Spleen (tissue), 11 donors: ENCODE data around the gene DAP3. TPM values are rescaled to one million over a fixed set of nuclear protein-coding genes. Genes with fewer than 3 reads are reported as not detected.

Experiments
- DNase-seq: peaks from one replicate; pipeline ENCODE4 v3.0.0-alpha.2; 2020
- H3K27ac ChIP-seq, 8 donors: fragments of 200-600 bp; sonication (generic) in 7 of 8; 1 replicate in 4 of 8; 2 replicates in 4 of 8; pipeline versions ENCODE4 v1.5.0 to v1.8.0; 2016 to 2021; ENCODE audit warnings: inconsistent platforms in 4 of 8, mild to moderate bottlenecking in 4 of 8, moderate library complexity in 1 of 8
- H3K27me3 ChIP-seq, 7 donors: fragments of 200-600 bp; sonication (generic) in 6 of 7; replicated peaks in 1 of 7; 1 replicate in 4 of 7; 2 replicates in 3 of 7; pipeline versions ENCODE4 v1.5.0 to v1.8.0; 2016 to 2021; ENCODE audit warnings: inconsistent platforms in 3 of 7, mild to moderate bottlenecking in 1 of 7
- H3K36me3 ChIP-seq, 6 donors: fragments of 200-600 bp; sonication (generic) in 5 of 6; 1 replicate in 4 of 6; 2 replicates in 2 of 6; pipeline versions ENCODE4 v1.5.0 to v1.8.0; 2016 to 2021; ENCODE audit warnings: inconsistent platforms in 2 of 6
- H3K4me1 ChIP-seq, 6 donors: fragments of 200-600 bp; sonication (generic) in 5 of 6; 1 replicate in 3 of 6; 2 replicates in 3 of 6; pipeline versions ENCODE4 v1.5.0 to v1.8.0; 2016 to 2021; ENCODE audit warnings: inconsistent platforms in 3 of 6
- H3K4me3 ChIP-seq, 8 donors: fragments of 200-600 bp; sonication (generic) in 7 of 8; 1 replicate in 4 of 8; 2 replicates in 4 of 8; pipeline versions ENCODE4 v1.5.0 to v1.8.0; 2016 to 2021; ENCODE audit warnings: inconsistent platforms in 4 of 8, mild to moderate bottlenecking in 4 of 8, moderate library complexity in 2 of 8
- H3K9me3 ChIP-seq, 8 donors: fragments of 200-600 bp; sonication (generic) in 7 of 8; 1 replicate in 4 of 8; 2 replicates in 4 of 8; pipeline versions ENCODE4 v1.5.0 to v1.8.0; 2016 to 2021; ENCODE audit warnings: inconsistent platforms in 4 of 8
- CTCF ChIP-seq, 11 experiments: fragments of 200-600 bp in 7 of 11; fragments of 450-650 bp in 4 of 11; sonication (generic) in 4 of 11; IDR thresholded peaks in 8 of 11; conservative IDR thresholded peaks in 3 of 11; 1 replicate in 7 of 11; 2 replicates in 4 of 11; pipeline versions ENCODE4 v1.4.0 to v1.8.0; 2016 to 2021; ENCODE audit warnings: antibody characterized with exemption in 11 of 11, inconsistent platforms in 4 of 11, mild to moderate bottlenecking in 1 of 11
- POLR2A ChIP-seq, 3 donors: fragments of 450-650 bp; IDR thresholded peaks; one replicate each; pipeline ENCODE4 v1.5.1; 2017; ENCODE audit warnings: antibody characterized with exemption in 3 of 3, mild to moderate bottlenecking in 1 of 3
- POLR2AphosphoS5 ChIP-seq, 3 donors: sonication (generic); formaldehyde crosslinking; IDR thresholded peaks; one replicate each; pipeline ENCODE4 v1.5.1; 2017; ENCODE audit warnings: antibody characterized with exemption in 3 of 3
- WGBS, 5 donors: extraction: QIAGEN DNeasy Blood & Tissue Kit in 3 of 5; methylation state at CpG; one replicate each; pipeline versions ENCODE4 v1.1.5 to v1.1.7; 2013 to 2018; 5-methylcytosine and 5-hydroxymethylcytosine counted together
- intact Hi-C: fragments of 100-400 bp; cut with DNase I; formaldehyde crosslinking; loops from one replicate; pipeline ENCODE4 v1.15.0; 2023; ENCODE audit warnings: low total_unique reads
- polyA plus RNA-seq, 3 donors: library from polyadenylated mRNA; stranded (reverse); fragments of 200-250 nt; gene quantifications; one replicate each; pipeline ENCODE4 v1.2.1, GENCODE V29; 2013
- total RNA-seq, 7 donors: library from RNA; depleted of rRNA in 3 of 7; stranded (reverse); fragments of >200 nt in 3 of 7; fragmentation: NEBNext Ultra II Directional in 4 of 7; extraction: Animal tissue kit (Norgen Biotek cat#: 25700) in 4 of 7; gene quantifications; one replicate each; pipeline versions ENCODE4 v1.1.0 to v1.2.1, GENCODE V29; 2016 to 2021
- donor health status: healthy with polysubstance abuse.
- donor health status: DM: no; HTN: no; CAD: no; lungs with moderate emphysema.
- donor health status: DM: no; HTN: no; CAD: no.
- donor health status: Bipolar disorder and iron deficiency.
- donor health status: healthy.
- donor health status: DM: no; HTN: no; CAD: no.
- donor health status: DM: yes; HTN: yes; CAD: no.

DAP3 gene
- total and polyA plus RNA-seq, 10 donors = 87.3 to 150 (median 99.5) TPM

- H3K36me3 ChIP-seq = peaks cover 0 to 29% (median 9%) of the 10 kb centered on the region in 6 donors
- peaks cover 0 to 6% (median 0%) of the 10 kb centered on the region in 8 donors for H3K9me3 ChIP-seq
- intact Hi-C loops = no loop called here
- peaks cover 4 to 76% (median 36%) of the 10 kb centered on the region in 6 donors for H3K4me1 ChIP-seq
- no peaks in the 10 kb centered on the region for H3K27me3 ChIP-seq
- no peak overlapping the region for H3K4me3 ChIP-seq
- 91 to 98% (median 98%) methylated on average over 8 of the region's 8 CpGs for WGBS, 5 donors
- no peak for DNase-seq
- no peak overlapping the region for H3K27ac ChIP-seq
- TF ChIP-seq CTCF (IDR thresholded peaks at IDR 0.05 in 8 of 11, conservative IDR thresholded peaks at IDR 0.05 in 3 of 11) (no peak), POLR2A (IDR thresholded peaks at IDR 0.05) (no peak), POLR2AphosphoS5 (IDR thresholded peaks at IDR 0.05) (no peak)
Measured at GRCh38 chr1:155691992-155692528, 3.2 kb downstream of the DAP3 start.

- DNase-seq = no peak
- Histone ChIP-seq H3K27me3 (no peaks in the 10 kb centered on the region), H3K36me3 (peaks cover 0 to 29% (median 9%) of the 10 kb centered on the region in 6 donors), H3K4me3 (no peak overlapping the region), H3K9me3 (peaks cover 0 to 6% (median 0%) of the 10 kb centered on the region in 8 donors), H3K27ac (no peak overlapping the region), H3K4me1 (peaks cover 4 to 76% (median 36%) of the 10 kb centered on the region in 6 donors)
- WGBS, 5 donors = 89 to 92% (median 89%) methylated on average over 7 of the region's 7 CpGs
- intact Hi-C loops = no loop called here
- TF ChIP-seq POLR2A (IDR thresholded peaks at IDR 0.05) (no peak), POLR2AphosphoS5 (IDR thresholded peaks at IDR 0.05) (no peak), CTCF (IDR thresholded peaks at IDR 0.05 in 8 of 11, conservative IDR thresholded peaks at IDR 0.05 in 3 of 11) (no peak)
Measured at GRCh38 chr1:155694167-155694566, 5.3 kb downstream of the DAP3 start.

GRCh38 chr1:155695072-155695471 is 6.2 kb downstream of the DAP3 start:
- intact Hi-C loops = no loop called here
- 57 to 78% (median 65%) methylated on average over 4 of the region's 4 CpGs for WGBS, 5 donors
- peaks cover 0 to 6% (median 0%) of the 10 kb centered on the region in 8 donors for H3K9me3 ChIP-seq
- no peak for TF ChIP-seq POLR2AphosphoS5 (IDR thresholded peaks at IDR 0.05)
- TF ChIP-seq POLR2A (IDR thresholded peaks at IDR 0.05) = no peak
- TF ChIP-seq CTCF (IDR thresholded peaks at IDR 0.05 in 8 of 11, conservative IDR thresholded peaks at IDR 0.05 in 3 of 11) = no peak
- H3K36me3 ChIP-seq = peaks cover 0 to 29% (median 9%) of the 10 kb centered on the region in 6 donors
- H3K27ac ChIP-seq = no peak overlapping the region
- H3K27me3 ChIP-seq = no peaks in the 10 kb centered on the region
- peaks cover 0 to 68% (median 27%) of the 10 kb centered on the region in 6 donors for H3K4me1 ChIP-seq
- no peak for DNase-seq
- H3K4me3 ChIP-seq = no peak overlapping the region

- 92 to 98% (median 96%) methylated on average over 3 of the region's 3 CpGs for WGBS, 5 donors
- no peaks in the 10 kb centered on the region for H3K27me3 ChIP-seq
- peaks cover 0 to 6% (median 0%) of the 10 kb centered on the region in 8 donors for H3K9me3 ChIP-seq
- no peak for DNase-seq
- no peak overlapping the region for H3K27ac ChIP-seq
- TF ChIP-seq POLR2A (IDR thresholded peaks at IDR 0.05) = no peak
- no peak for TF ChIP-seq POLR2AphosphoS5 (IDR thresholded peaks at IDR 0.05)
- no peak for TF ChIP-seq CTCF (IDR thresholded peaks at IDR 0.05 in 8 of 11, conservative IDR thresholded peaks at IDR 0.05 in 3 of 11)
- intact Hi-C loops = no loop called here
- peaks cover 0 to 63% (median 22%) of the 10 kb centered on the region in 6 donors for H3K4me1 ChIP-seq
- no peak overlapping the region for H3K4me3 ChIP-seq
- H3K36me3 ChIP-seq = peaks cover 0 to 28% (median 9%) of the 10 kb centered on the region in 6 donors
Measured at GRCh38 chr1:155695608-155696007, 6.7 kb downstream of the DAP3 start.
